ENCODE data around the gene ZNF385D.

ZNF385D gene

DNA sequence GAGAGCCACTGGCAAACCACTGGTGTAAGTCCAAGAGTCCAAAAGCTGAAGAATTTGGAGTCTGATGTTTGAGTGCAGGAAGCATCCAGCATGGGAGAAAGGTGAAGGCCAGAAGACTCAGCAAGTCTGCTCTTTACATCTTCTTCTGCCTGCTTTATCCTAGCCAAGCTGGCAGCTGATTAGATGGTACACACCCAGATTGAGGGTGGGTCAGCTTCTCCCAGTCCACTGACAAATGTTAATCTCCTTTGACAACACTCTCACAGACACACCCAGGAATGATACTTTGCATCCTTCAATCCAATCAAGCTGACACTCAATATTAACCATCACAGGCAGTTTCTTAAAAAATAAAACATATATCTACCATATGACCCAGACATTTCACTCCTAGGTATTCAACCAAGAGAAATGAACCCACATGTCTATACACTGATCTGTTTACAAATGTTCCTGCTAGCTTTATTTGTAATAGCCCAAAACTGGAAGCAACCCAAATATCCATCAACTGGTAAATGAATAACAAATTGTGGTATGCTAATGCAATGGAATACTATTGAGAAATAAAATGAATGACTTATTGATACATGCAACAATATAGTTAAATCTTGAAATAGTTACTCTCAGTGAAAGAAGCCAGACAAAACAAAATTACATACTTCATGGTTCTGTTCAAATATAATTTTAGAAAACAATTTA is 373.8 kb downstream of the ZNF385D start:
- DNase-seq (ENCODE audit: low spot score) = no peak

DNA sequence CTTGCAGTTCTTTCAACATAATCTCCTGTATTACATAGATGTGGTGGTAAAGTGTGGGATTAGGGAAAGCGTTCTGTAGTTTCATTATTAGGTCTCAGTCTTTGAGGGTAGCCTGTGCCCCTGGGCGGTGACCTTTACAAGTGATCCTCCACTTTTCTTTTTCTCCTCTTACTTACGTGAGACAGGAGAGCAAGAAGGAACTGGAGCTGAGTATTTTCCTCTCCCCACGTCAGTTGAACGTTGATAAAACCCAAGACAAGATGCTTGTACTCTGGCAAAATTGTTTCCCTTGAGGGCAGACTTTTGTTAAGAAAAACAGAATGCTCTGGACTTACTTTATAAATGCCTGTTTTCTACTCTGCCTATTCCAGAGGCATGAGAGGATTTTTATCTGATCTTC is 378.7 kb downstream of the ZNF385D start:
- no peak for DNase-seq (ENCODE audit: low spot score)
